ENCODE results near the gene C5orf46. TPM values are rescaled to one million over a fixed set of nuclear protein-coding genes. Genes with fewer than 3 reads are reported as not detected.
"Not testable (repeated sequence)": the region's sequence is repeated elsewhere in the genome, so short reads cannot be mapped to it uniquely, and the experiment has no call there.

The C5orf46 gene
- total RNA-seq: not detected
- not detected for polyA plus RNA-seq

GRCh38 chr5:147906326-147907095 is at the start of gene C5orf46:
C5orf46 (minus strand) TSS chr5:147906538; CDS start chr5:147906501, 37 bp downstream.
- no peaks in the 10 kb centered on the region for H3K36me3 Mint-ChIP-seq
- H3K4me1 Mint-ChIP-seq: no peaks in the 10 kb centered on the region
- CTCF ChIA-PET (ENCODE audit: partially characterized antibody): no interaction called here
- no peaks in the 10 kb centered on the region for H3K27me3 ChIP-seq (ENCODE audit: insufficient read depth, low read length)
- no peak within 1 kb of the TSS for H3K27ac Mint-ChIP-seq
- H3K36me3 ChIP-seq (ENCODE audit: insufficient read depth, low read length): no peaks in the 10 kb centered on the region
- DNase-seq: no peak
- H3K4me3 Mint-ChIP-seq: no peak within 1 kb of the TSS
- H3K4me1 ChIP-seq (ENCODE audit: insufficient read depth, low read length): no peaks in the 10 kb centered on the region
- H3K9me3 ChIP-seq (ENCODE audit: control insufficient read depth in 1 of 2, low read length in 2 of 2): no peaks in the 10 kb centered on the region
- no peak within 1 kb of the TSS for H3K4me3 ChIP-seq (ENCODE audit: low read length in 2 of 2)
- H3K27ac ChIP-seq (ENCODE audit: low read depth, low read length): no peak within 1 kb of the TSS
- H3K9me3 Mint-ChIP-seq: peaks cover 0 to 2% (median 0%) of the 10 kb centered on the region in 8 donors
- intact Hi-C loops (cut with micrococcal nuclease): no loop called here
- H3K27me3 Mint-ChIP-seq: peaks cover 0 to 2% of the 10 kb centered on the region in 2 donors
- POLR2A ChIA-PET (ENCODE audit: partially characterized antibody): no interaction called here

GRCh38 chr5:147954971-147955370 is 48.6 kb upstream of the C5orf46 start:
- peaks cover 0 to 1% of the 10 kb centered on the region in 2 donors for H3K27me3 Mint-ChIP-seq
- H3K4me1 ChIP-seq (ENCODE audit: insufficient read depth, low read length): no peaks in the 10 kb centered on the region
- no peak for DNase-seq
- no peak overlapping the region for H3K27ac ChIP-seq (ENCODE audit: low read depth, low read length)
- ChIA-PET POLR2A (ENCODE audit: partially characterized antibody) (no interaction called here), CTCF (ENCODE audit: partially characterized antibody) (no interaction called here)
- intact Hi-C loops (cut with micrococcal nuclease): no loop called here
- no peaks in the 10 kb centered on the region for H3K36me3 Mint-ChIP-seq
- H3K9me3 ChIP-seq (ENCODE audit: control insufficient read depth in 1 of 2, low read length in 2 of 2): no peaks in the 10 kb centered on the region
- no peaks in the 10 kb centered on the region for H3K36me3 ChIP-seq (ENCODE audit: insufficient read depth, low read length)
- no peak overlapping the region for H3K4me3 Mint-ChIP-seq
- no peaks in the 10 kb centered on the region for H3K27me3 ChIP-seq (ENCODE audit: insufficient read depth, low read length)
- H3K9me3 Mint-ChIP-seq: no peaks in the 10 kb centered on the region
- no peaks in the 10 kb centered on the region for H3K4me1 Mint-ChIP-seq
- no peak overlapping the region for H3K27ac Mint-ChIP-seq
- no peak overlapping the region for H3K4me3 ChIP-seq (ENCODE audit: low read length in 2 of 2)

GRCh38 chr5:147949711-147950573 is 43.6 kb upstream of the C5orf46 start:
- POLR2A ChIA-PET (ENCODE audit: partially characterized antibody): no interaction called here
- peak in 1 of 5 donors; percentile 0 for DNase-seq
- CTCF ChIA-PET (ENCODE audit: partially characterized antibody): interaction anchor here (0.8 to 1.2 kb wide), 4 partner anchors 781 to 1087 kb away, joined by 3 to 4 read pairs (median 3); no protein-coding TSS in a partner anchor

GRCh38 chr5:147946658-147947274 is 40.4 kb upstream of the C5orf46 start:
- H3K4me1 Mint-ChIP-seq; H3K36me3 ChIP-seq (ENCODE audit: insufficient read depth, low read length); intact Hi-C loops (cut with micrococcal nuclease); H3K27ac ChIP-seq (ENCODE audit: low read depth, low read length); POLR2A ChIA-PET (ENCODE audit: partially characterized antibody); H3K27ac Mint-ChIP-seq; H3K4me3 ChIP-seq (ENCODE audit: low read length in 2 of 2); DNase-seq; H3K9me3 ChIP-seq (ENCODE audit: control insufficient read depth in 1 of 2, low read length in 2 of 2); H3K4me3 Mint-ChIP-seq; H3K27me3 Mint-ChIP-seq; H3K36me3 Mint-ChIP-seq; CTCF ChIA-PET (ENCODE audit: partially characterized antibody); H3K4me1 ChIP-seq (ENCODE audit: insufficient read depth, low read length); H3K9me3 Mint-ChIP-seq; H3K27me3 ChIP-seq (ENCODE audit: insufficient read depth, low read length): not testable (repeated sequence)

More at GRCh38 chr5:147949711-147950573, 43.6 kb upstream of the C5orf46 start:
- Histone ChIP-seq H3K4me1 (ENCODE audit: insufficient read depth, low read length) (no peaks in the 10 kb centered on the region), H3K27me3 (ENCODE audit: insufficient read depth, low read length) (no peaks in the 10 kb centered on the region), H3K36me3 (ENCODE audit: insufficient read depth, low read length) (no peaks in the 10 kb centered on the region), H3K27ac (ENCODE audit: low read depth, low read length) (no peak overlapping the region), H3K9me3 (ENCODE audit: control insufficient read depth in 1 of 2, low read length in 2 of 2) (no peaks in the 10 kb centered on the region), H3K4me3 (ENCODE audit: low read length in 2 of 2) (no peak overlapping the region)
- Mint-ChIP-seq H3K36me3 (no peaks in the 10 kb centered on the region), H3K27me3 (no peaks in the 10 kb centered on the region), H3K4me3 (no peak overlapping the region), H3K27ac (no peak overlapping the region), H3K9me3 (peaks cover 0 to 3% (median 0%) of the 10 kb centered on the region in 8 donors), H3K4me1 (no peaks in the 10 kb centered on the region)
- intact Hi-C loops (cut with micrococcal nuclease): no loop called here

DNA sequence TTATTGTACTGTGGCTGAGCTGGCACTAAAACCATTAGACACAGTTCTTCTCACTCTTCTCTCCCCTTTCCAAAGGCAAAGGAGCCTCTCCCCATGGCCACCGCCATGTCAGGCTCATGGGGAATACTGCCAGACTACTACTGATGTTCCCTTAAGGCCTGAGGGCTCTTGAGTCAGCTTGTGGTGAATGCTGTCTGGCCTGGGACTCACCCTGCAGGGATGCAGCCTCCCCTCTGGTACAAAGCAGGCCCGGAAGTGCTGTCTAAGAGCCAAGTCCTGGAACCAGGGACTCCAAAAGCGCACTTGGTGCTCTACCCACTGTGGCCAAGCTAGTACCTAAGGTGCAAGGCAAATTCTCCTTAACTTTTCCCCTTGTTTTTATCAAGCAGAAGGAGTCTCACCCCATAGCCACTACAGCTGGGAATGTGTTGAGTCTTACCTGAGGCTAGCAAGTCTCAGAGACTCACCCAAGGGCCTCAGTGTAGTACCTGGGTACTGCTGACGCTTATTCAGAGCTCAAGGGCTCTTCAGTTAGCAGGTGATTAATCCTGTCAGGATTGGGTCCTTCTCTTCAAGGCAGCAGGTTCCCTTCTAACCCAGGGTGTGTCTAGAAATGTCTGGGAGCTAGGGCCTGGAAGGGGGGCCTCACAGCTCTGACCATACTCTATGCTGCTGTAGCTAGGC is 33.2 kb upstream of the C5orf46 start:
- no peak overlapping the region for H3K4me3 Mint-ChIP-seq
- H3K27me3 Mint-ChIP-seq: no peaks in the 10 kb centered on the region
- intact Hi-C loops (cut with micrococcal nuclease): no loop called here
- Histone ChIP-seq H3K27me3 (ENCODE audit: insufficient read depth, low read length) (no peaks in the 10 kb centered on the region), H3K4me3 (ENCODE audit: low read length in 2 of 2) (no peak overlapping the region), H3K9me3 (ENCODE audit: control insufficient read depth in 1 of 2, low read length in 2 of 2) (no peaks in the 10 kb centered on the region), H3K27ac (ENCODE audit: low read depth, low read length) (no peak overlapping the region), H3K36me3 (ENCODE audit: insufficient read depth, low read length) (no peaks in the 10 kb centered on the region), H3K4me1 (ENCODE audit: insufficient read depth, low read length) (no peaks in the 10 kb centered on the region)
- peaks cover 0 to 7% (median 0%) of the 10 kb centered on the region in 8 donors for H3K9me3 Mint-ChIP-seq
- no peak for DNase-seq
- no peaks in the 10 kb centered on the region for H3K4me1 Mint-ChIP-seq
- H3K27ac Mint-ChIP-seq: no peak overlapping the region
- ChIA-PET POLR2A (ENCODE audit: partially characterized antibody) (no interaction called here), CTCF (ENCODE audit: partially characterized antibody) (no interaction called here)
- no peaks in the 10 kb centered on the region for H3K36me3 Mint-ChIP-seq

DNA sequence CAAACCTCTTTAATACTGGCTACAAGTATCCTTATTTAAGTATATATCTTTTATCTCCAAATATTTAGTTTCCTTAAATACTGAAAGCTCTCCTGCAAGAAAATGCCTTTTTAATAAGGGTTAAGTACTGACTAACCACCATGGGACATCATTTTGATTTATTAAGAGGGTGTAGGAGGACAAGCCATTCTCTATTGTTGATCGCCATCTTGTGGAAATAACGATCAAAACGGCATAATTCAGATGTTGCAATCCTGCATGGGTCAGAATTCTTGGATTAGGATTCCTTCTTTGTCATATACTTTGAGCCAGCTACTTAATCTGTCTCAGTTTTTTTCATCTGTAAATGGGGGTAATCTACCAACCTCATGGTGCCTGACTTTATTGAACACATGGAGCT is 28.7 kb upstream of the C5orf46 start:
- H3K27me3 Mint-ChIP-seq: peaks cover 0 to 1% of the 10 kb centered on the region in 2 donors
- Histone ChIP-seq H3K9me3 (ENCODE audit: control insufficient read depth in 1 of 2, low read length in 2 of 2) (no peaks in the 10 kb centered on the region), H3K27me3 (ENCODE audit: insufficient read depth, low read length) (no peaks in the 10 kb centered on the region), H3K4me1 (ENCODE audit: insufficient read depth, low read length) (no peaks in the 10 kb centered on the region), H3K36me3 (ENCODE audit: insufficient read depth, low read length) (no peaks in the 10 kb centered on the region), H3K27ac (ENCODE audit: low read depth, low read length) (no peak overlapping the region), H3K4me3 (ENCODE audit: low read length in 2 of 2) (no peak overlapping the region)
- DNase-seq: no peak
- no peak overlapping the region for H3K27ac Mint-ChIP-seq
- no peaks in the 10 kb centered on the region for H3K4me1 Mint-ChIP-seq
- peaks cover 0 to 3% (median 0%) of the 10 kb centered on the region in 8 donors for H3K9me3 Mint-ChIP-seq
- no peak overlapping the region for H3K4me3 Mint-ChIP-seq
- no peaks in the 10 kb centered on the region for H3K36me3 Mint-ChIP-seq
- intact Hi-C loops (cut with micrococcal nuclease): no loop called here
- POLR2A ChIA-PET (ENCODE audit: partially characterized antibody): no interaction called here
- CTCF ChIA-PET (ENCODE audit: partially characterized antibody): no interaction called here

DNA sequence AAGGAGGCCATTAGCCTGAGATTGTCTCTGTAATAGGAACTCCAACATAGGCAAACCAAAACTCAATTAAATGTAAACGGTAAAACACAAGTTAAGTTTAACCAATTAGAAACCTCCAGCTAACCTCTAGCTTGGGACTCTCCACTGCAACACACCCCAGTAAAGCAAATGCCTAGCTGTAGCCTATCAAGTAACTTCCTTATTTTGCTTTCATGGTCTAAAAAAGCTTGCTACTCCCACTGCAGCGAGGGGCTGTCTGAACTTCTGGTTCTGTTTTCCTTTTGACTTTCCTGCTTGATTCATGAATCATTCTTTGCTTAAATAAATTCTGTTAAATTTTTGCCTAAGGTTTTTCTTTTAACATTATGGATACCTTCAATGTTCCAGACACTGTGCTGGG is 24.4 kb upstream of the C5orf46 start:
- DNase-seq: no peak
- H3K9me3 ChIP-seq (ENCODE audit: control insufficient read depth in 1 of 2, low read length in 2 of 2): no peaks in the 10 kb centered on the region
- intact Hi-C loops (cut with micrococcal nuclease): no loop called here
- H3K36me3 Mint-ChIP-seq: no peaks in the 10 kb centered on the region
- no peaks in the 10 kb centered on the region for H3K4me1 ChIP-seq (ENCODE audit: insufficient read depth, low read length)
- no peak overlapping the region for H3K27ac ChIP-seq (ENCODE audit: low read depth, low read length)
- no peak overlapping the region for H3K4me3 ChIP-seq (ENCODE audit: low read length in 2 of 2)
- POLR2A ChIA-PET (ENCODE audit: partially characterized antibody): no interaction called here
- H3K36me3 ChIP-seq (ENCODE audit: insufficient read depth, low read length): no peaks in the 10 kb centered on the region
- H3K4me3 Mint-ChIP-seq: no peak overlapping the region
- CTCF ChIA-PET (ENCODE audit: partially characterized antibody): no interaction called here
- H3K27ac Mint-ChIP-seq: no peak overlapping the region
- H3K27me3 Mint-ChIP-seq: peaks cover 0 to 3% of the 10 kb centered on the region in 2 donors
- H3K9me3 Mint-ChIP-seq: peaks cover 0 to 4% (median 0%) of the 10 kb centered on the region in 8 donors
- no peaks in the 10 kb centered on the region for H3K27me3 ChIP-seq (ENCODE audit: insufficient read depth, low read length)
- H3K4me1 Mint-ChIP-seq: no peaks in the 10 kb centered on the region

All from CD4-positive, alpha-beta memory T cell (primary cell).